ENCODE results near the gene OR8K5. TPM values are rescaled to one million over a fixed set of nuclear protein-coding genes. Genes with fewer than 3 reads are reported as not detected.
"Not testable (repeated sequence)": the region's sequence is repeated elsewhere in the genome, so short reads cannot be mapped to it uniquely, and the experiment has no call there.

OR8K5 gene
- total RNA-seq, 1 donor from 2014 or later = not detected

DNA sequence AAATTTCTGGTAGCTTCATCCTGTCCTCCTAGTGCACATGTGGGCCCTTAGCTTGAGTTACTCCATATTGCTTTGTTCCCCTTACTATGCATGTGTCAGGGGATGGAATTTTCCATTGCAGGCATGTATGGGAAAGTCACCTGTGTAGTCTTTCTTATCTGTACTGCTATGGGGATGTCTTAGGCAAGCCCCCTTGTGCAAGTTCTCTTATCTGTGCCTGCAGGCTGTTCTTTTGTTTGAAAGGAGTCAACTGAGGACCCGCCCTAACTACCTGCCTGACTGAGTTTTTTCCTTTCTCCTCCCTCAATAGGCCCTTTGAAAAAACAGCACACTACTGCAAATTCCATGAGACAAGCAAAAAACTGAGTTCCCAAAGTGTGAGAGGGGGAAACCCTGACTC is 8.7 kb downstream of the OR8K5 start:
- Mint-ChIP-seq H3K27me3 (no peaks in the 10 kb centered on the region), H3K4me3 (ENCODE audit: low read depth) (no peak overlapping the region), H3K36me3 (ENCODE audit: insufficient read depth) (peaks cover 9% of the 10 kb centered on the region), H3K4me1 (ENCODE audit: low read depth) (no peaks in the 10 kb centered on the region), H3K27ac (no peak overlapping the region), H3K9me3 (ENCODE audit: low read depth) (peaks cover 39% of the 10 kb centered on the region)
- no peak for TF ChIP-seq CTCF (IDR thresholded peaks at IDR 0.05; ENCODE audit: unreplicated experiment)
- DNase-seq (ENCODE audit: low spot score, unreplicated experiment) = no peak

GRCh38 chr11:56143681-56144080 is 16.4 kb downstream of the OR8K5 start:
- H3K27ac Mint-ChIP-seq; H3K4me1 Mint-ChIP-seq (ENCODE audit: low read depth); DNase-seq (ENCODE audit: low spot score, unreplicated experiment); H3K36me3 Mint-ChIP-seq (ENCODE audit: insufficient read depth); H3K27me3 Mint-ChIP-seq; H3K4me3 Mint-ChIP-seq (ENCODE audit: low read depth): not testable (repeated sequence)
- H3K9me3 Mint-ChIP-seq (ENCODE audit: low read depth) = peaks cover 12% of the 10 kb centered on the region

- Mint-ChIP-seq H3K36me3 (ENCODE audit: insufficient read depth) (no peaks in the 10 kb centered on the region), H3K27ac (no peak within 1 kb of the TSS), H3K27me3 (no peaks in the 10 kb centered on the region), H3K4me3 (ENCODE audit: low read depth) (no peak within 1 kb of the TSS), H3K4me1 (ENCODE audit: low read depth) (peaks cover 1% of the 10 kb centered on the region), H3K9me3 (ENCODE audit: low read depth) (peaks cover 12% of the 10 kb centered on the region)
- no peak for TF ChIP-seq CTCF (IDR thresholded peaks at IDR 0.05; ENCODE audit: unreplicated experiment)
- no peak for DNase-seq (ENCODE audit: low spot score, unreplicated experiment)
Observed at GRCh38 chr11:56140151-56140661, 19.9 kb downstream of the OR8K5 start, which contains the start of gene OR8J3. Gene OR8J3 (minus strand): TSS chr11:56140201. CDS start chr11:56137718, 2,483 bp downstream.

- no peak within 1 kb of the TSS for H3K27ac Mint-ChIP-seq
- no peak for TF ChIP-seq CTCF (IDR thresholded peaks at IDR 0.05; ENCODE audit: unreplicated experiment)
- H3K27me3 Mint-ChIP-seq = no peaks in the 10 kb centered on the region
- H3K4me3 Mint-ChIP-seq (ENCODE audit: low read depth) = no peak within 1 kb of the TSS
- H3K4me1 Mint-ChIP-seq (ENCODE audit: low read depth) = no peaks in the 10 kb centered on the region
- H3K9me3 Mint-ChIP-seq (ENCODE audit: low read depth) = peaks cover 9% of the 10 kb centered on the region
- no peaks in the 10 kb centered on the region for H3K36me3 Mint-ChIP-seq (ENCODE audit: insufficient read depth)
- DNase-seq (ENCODE audit: low spot score, unreplicated experiment) = no peak
Observed at GRCh38 chr11:56122073-56122472, 38.0 kb downstream of the OR8K5 start, which contains the start of gene OR8H3. Gene OR8H3 (plus strand): TSS chr11:56122373. CDS start chr11:56122373, 0 bp downstream.

Other genes starting within 250 kb of the OR8K5 start
- not detected in 2 replicates for gene OR5W2, start 245.7 kb downstream of the OR8K5 start, total RNA-seq
- gene OR5I1, start 223.9 kb downstream of the OR8K5 start, total RNA-seq = not detected in 2 replicates
- not detected in 2 replicates for gene OR10AG1, start 190.4 kb downstream of the OR8K5 start, total RNA-seq
- not detected in 2 replicates for gene OR5F1, start 165.7 kb downstream of the OR8K5 start, total RNA-seq
- not detected in 2 replicates for gene OR5AS1, start 132.7 kb downstream of the OR8K5 start, total RNA-seq
- not detected in 2 replicates for gene OR8I2, start 67.0 kb downstream of the OR8K5 start, total RNA-seq
- not detected in 2 replicates for gene OR8H2, start 56.6 kb downstream of the OR8K5 start, total RNA-seq
- gene OR8H3, start 37.9 kb downstream of the OR8K5 start, total RNA-seq = not detected in 2 replicates
- gene OR8J3, start 20.1 kb downstream of the OR8K5 start, total RNA-seq = not detected in 2 replicates
- gene OR5J2, start 16.3 kb upstream of the OR8K5 start, total RNA-seq = not detected in 2 replicates
- not detected in 2 replicates for gene OR5T2, start 73.9 kb upstream of the OR8K5 start, total RNA-seq
- gene OR5T3, start 91.9 kb upstream of the OR8K5 start, total RNA-seq = not detected in 2 replicates
- gene OR5T1, start 113.8 kb upstream of the OR8K5 start, total RNA-seq = not detected in 2 replicates
- gene OR8H1, start 131.9 kb upstream of the OR8K5 start, total RNA-seq = not detected in 2 replicates
- not detected in 2 replicates for gene OR8K3, start 154.8 kb upstream of the OR8K5 start, total RNA-seq
- not detected in 2 replicates for gene OR8K1, start 185.7 kb upstream of the OR8K5 start, total RNA-seq
- not detected in 2 replicates for gene OR8J1, start 194.0 kb upstream of the OR8K5 start, total RNA-seq
- not detected in 2 replicates for gene OR8U1, start 215.3 kb upstream of the OR8K5 start, total RNA-seq